ENCODE data around the gene NR2F6.

Gene NR2F6

GRCh38 chr19:17206736-17207581 is 38.8 kb downstream of the NR2F6 start:
- no peak for TF ChIP-seq NFIC (IDR thresholded peaks at IDR 0.05)
- no peak for TF ChIP-seq TCF12 (IDR thresholded peaks at IDR 0.05; ENCODE audit: low read depth)
- no peak for TF ChIP-seq MAX (IDR thresholded peaks at IDR 0.05)
- no peak for TF ChIP-seq CREB1 (IDR thresholded peaks at IDR 0.05; ENCODE audit: low read depth)
- no peak for TF ChIP-seq FOXM1 (IDR thresholded peaks at IDR 0.05; ENCODE audit: borderline replicate concordance, low read depth)
- TF ChIP-seq TAF1 (IDR thresholded peaks at IDR 0.05; ENCODE audit: low read depth) = no peak
- no peak for TF ChIP-seq ZBTB7A (IDR thresholded peaks at IDR 0.05; ENCODE audit: low read depth)
- TF ChIP-seq CEBPB (IDR thresholded peaks at IDR 0.05) = no peak
- TF ChIP-seq RAD21 (IDR thresholded peaks at IDR 0.05; ENCODE audit: low read depth) = no peak

GRCh38 chr19:17205237-17206140 is 40.2 kb downstream of the NR2F6 start:
- TF ChIP-seq RAD21 (IDR thresholded peaks at IDR 0.05; ENCODE audit: low read depth) (peak; percentile 62), TAF1 (IDR thresholded peaks at IDR 0.05; ENCODE audit: low read depth) (no peak)

GRCh38 chr19:17202713-17203112 is 43.0 kb downstream of the NR2F6 start:
- TF ChIP-seq RAD21 (IDR thresholded peaks at IDR 0.05; ENCODE audit: low read depth) (no peak), EGR1 (IDR thresholded peaks at IDR 0.05) (no peak), CREB1 (IDR thresholded peaks at IDR 0.05; ENCODE audit: low read depth) (no peak)

GRCh38 chr19:17202249-17202648 is 43.5 kb downstream of the NR2F6 start:
- TF ChIP-seq TEAD4 (IDR thresholded peaks at IDR 0.05) (no peak), TCF12 (IDR thresholded peaks at IDR 0.05; ENCODE audit: low read depth) (no peak), REST (IDR thresholded peaks at IDR 0.05; ENCODE audit: low read depth) (no peak), CREB1 (IDR thresholded peaks at IDR 0.05; ENCODE audit: low read depth) (no peak), MAX (IDR thresholded peaks at IDR 0.05) (no peak), EP300 (IDR thresholded peaks at IDR 0.05; ENCODE audit: borderline replicate concordance) (no peak), EGR1 (IDR thresholded peaks at IDR 0.05) (no peak), ZBTB7A (IDR thresholded peaks at IDR 0.05; ENCODE audit: low read depth) (no peak), RAD21 (IDR thresholded peaks at IDR 0.05; ENCODE audit: low read depth) (no peak), TAF1 (IDR thresholded peaks at IDR 0.05; ENCODE audit: low read depth) (no peak), USF1 (IDR thresholded peaks at IDR 0.05) (no peak), FOXM1 (IDR thresholded peaks at IDR 0.05; ENCODE audit: borderline replicate concordance, low read depth) (no peak), YY1 (IDR thresholded peaks at IDR 0.05; ENCODE audit: low read depth) (no peak), NFIC (IDR thresholded peaks at IDR 0.05) (no peak), CEBPB (IDR thresholded peaks at IDR 0.05) (no peak)

- TF ChIP-seq TAF1 (IDR thresholded peaks at IDR 0.05; ENCODE audit: low read depth) = no peak
- no peak for TF ChIP-seq TCF12 (IDR thresholded peaks at IDR 0.05; ENCODE audit: low read depth)
- no peak for TF ChIP-seq MAX (IDR thresholded peaks at IDR 0.05)
- TF ChIP-seq YY1 (IDR thresholded peaks at IDR 0.05; ENCODE audit: low read depth) = no peak
- no peak for TF ChIP-seq CREB1 (IDR thresholded peaks at IDR 0.05; ENCODE audit: low read depth)
- TF ChIP-seq RAD21 (IDR thresholded peaks at IDR 0.05; ENCODE audit: low read depth) = no peak
- no peak for TF ChIP-seq TEAD4 (IDR thresholded peaks at IDR 0.05)
- TF ChIP-seq EGR1 (IDR thresholded peaks at IDR 0.05) = no peak
- TF ChIP-seq USF1 (IDR thresholded peaks at IDR 0.05) = no peak
- TF ChIP-seq CEBPB (IDR thresholded peaks at IDR 0.05) = no peak
- no peak for TF ChIP-seq FOXM1 (IDR thresholded peaks at IDR 0.05; ENCODE audit: borderline replicate concordance, low read depth)
- no peak for TF ChIP-seq ZBTB7A (IDR thresholded peaks at IDR 0.05; ENCODE audit: low read depth)
- TF ChIP-seq REST (IDR thresholded peaks at IDR 0.05; ENCODE audit: low read depth) = no peak
- no peak for TF ChIP-seq NFIC (IDR thresholded peaks at IDR 0.05)
- no peak for TF ChIP-seq EP300 (IDR thresholded peaks at IDR 0.05; ENCODE audit: borderline replicate concordance)
Measured at GRCh38 chr19:17200408-17201079, 45.2 kb downstream of the NR2F6 start.
